Panc1 (cell line): ENCODE measurements around the gene RWDD4. TPM values are rescaled to one million over a fixed set of nuclear protein-coding genes. Genes with fewer than 3 reads are reported as not detected.

Experiments
- ATAC-seq: fragments of 200-7000 bp; cut with Tn5 transposase; 2 replicates; pipeline ENCODE4 v1.9.1; 2020; ENCODE audit warnings: mild to moderate bottlenecking, moderate library complexity
- BruUV-seq: library from RNA; stranded (reverse); fragments of 400-500 nt; replicated peaks from 2 replicates; lab custom pipeline; 2021; lab: Mats Ljungman, UMichigan
- CTCF ChIA-PET: fragments of 300-600 bp; sonication (Branson Sonifier 250); formaldehyde crosslinking; loops from one replicate; lab custom pipeline; 2022; ENCODE audit warnings: antibody characterized with exemption; lab: Charles Lee
- POLR2A ChIA-PET: fragments of 300-600 bp; sonication (Branson Sonifier 250); formaldehyde crosslinking; loops from one replicate; lab custom pipeline; 2022; ENCODE audit warnings: antibody characterized with exemption; lab: Charles Lee
- DNase-seq: peaks from one replicate; pipeline ENCODE4 v3.0.0-alpha.2; 2010; ENCODE audit warnings: low read depth, low spot score
- H3K27ac ChIP-seq: 2 replicates; pipeline ENCODE4 v1.5.1; 2011; ENCODE audit warnings: mild to moderate bottlenecking, low read length, inconsistent platforms
- H3K27me3 ChIP-seq: fragments of 200-500 bp; sonication (Bioruptor generic); 2 replicates; pipeline ENCODE4 v1.6.0; 2014; ENCODE audit warnings: low read length, inconsistent platforms; ENCODE audit not compliant: control insufficient read depth, insufficient read depth
- H3K36me3 ChIP-seq: fragments of 200-500 bp; sonication (Bioruptor generic); 2 replicates; pipeline ENCODE4 v1.5.1; 2014; ENCODE audit warnings: inconsistent platforms, mild to moderate bottlenecking, low read length, moderate library complexity; ENCODE audit not compliant: control insufficient read depth, insufficient read depth
- H3K4me1 ChIP-seq: 2 replicates; pipeline ENCODE4 v1.5.1; 2011; ENCODE audit warnings: inconsistent platforms, mild to moderate bottlenecking, low read length, moderate library complexity; ENCODE audit not compliant: control insufficient read depth, insufficient read depth
- H3K4me3 ChIP-seq, 2 experiments: 2 replicates each; pipeline ENCODE4 v1.5.1; 2011 to 2012; ENCODE audit warnings: low read depth in 2 of 2, low read length in 2 of 2, mild to moderate bottlenecking in 2 of 2, inconsistent platforms in 1 of 2, moderate library complexity in 1 of 2
- H3K9me3 ChIP-seq: fragments of 200-500 bp; sonication (Bioruptor generic); 2 replicates; pipeline ENCODE4 v1.5.1; 2014; ENCODE audit warnings: low read depth, mild to moderate bottlenecking, inconsistent platforms, low read length, moderate library complexity; ENCODE audit not compliant: control insufficient read depth, insufficient read depth
- CTCF ChIP-seq: fragments of 450-650 bp; IDR thresholded peaks from 2 replicates; pipeline ENCODE4 v1.5.1; 2017; ENCODE audit warnings: mild to moderate bottlenecking
- POLR2AphosphoS5 ChIP-seq: IDR thresholded peaks from 2 replicates; pipeline ENCODE4 v1.6.1; 2012; ENCODE audit warnings: mild to moderate bottlenecking, low read depth, low read length, moderate library complexity
- REST ChIP-seq, 2 experiments: IDR thresholded peaks; 2 replicates each; pipeline ENCODE4 v1.6.1; 2011 to 2012; ENCODE audit warnings: low read depth in 2 of 2, control low read depth in 1 of 2, low read length in 1 of 2, mild to moderate bottlenecking in 1 of 2, moderate library complexity in 1 of 2; ENCODE audit not compliant: insufficient read depth in 1 of 2
- SIN3A ChIP-seq: IDR thresholded peaks from 2 replicates; pipeline ENCODE4 v1.6.1; 2012; ENCODE audit warnings: low read depth, mild to moderate bottlenecking, low read length, moderate library complexity, borderline replicate concordance; ENCODE audit not compliant: insufficient read depth
- TCF7L2 ChIP-seq: IDR thresholded peaks from 2 replicates; pipeline ENCODE4 v1.6.1; 2011; ENCODE audit warnings: mild to moderate bottlenecking, low read depth, low read length, inconsistent platforms
- in situ Hi-C: cut with HindIII; loops from 2 replicates; pipeline ENCODE4 v1.10.0; 2016; ENCODE audit warnings: low sequenced_read_pairs, low pct_unique_long_range_greater_than_20kb
- intact Hi-C: fragments of 100-400 bp; cut with micrococcal nuclease; formaldehyde crosslinking; loops from one replicate; pipeline ENCODE4 v1.10.0; 2022; ENCODE audit not compliant: unreplicated experiment
- total RNA-seq: library from RNA; stranded (reverse); gene quantifications from one replicate; pipeline ENCODE4 v1.2.1, GENCODE V29; 2021; ENCODE audit not compliant: unreplicated experiment

RWDD4 gene
- total RNA-seq, 1 experiment from 2014 or later = 27.4 TPM

GRCh38 chr4:183599284-183599683 is 59.7 kb downstream of the RWDD4 start:
- no peak overlapping the region for H3K27ac ChIP-seq
- TF ChIP-seq SIN3A (no peak), REST (IDR thresholded peaks at IDR 0.05; ENCODE audit: insufficient read depth in 1 of 2, low read depth in 2 of 2, low read length in 1 of 2) (no peak), POLR2AphosphoS5 (no peak), CTCF (no peak), TCF7L2 (no peak)
- ATAC-seq (no peak), DNase-seq (no peak)
- intact Hi-C loops (no loop called here), in situ Hi-C loops (no loop called here)
- no TSS peak for BruUV-seq
- CTCF ChIA-PET = no interaction called here
- POLR2A ChIA-PET = no interaction called here
- no peaks in the 10 kb centered on the region for H3K27me3 ChIP-seq
- no peaks in the 10 kb centered on the region for H3K36me3 ChIP-seq
- H3K9me3 ChIP-seq = no peaks in the 10 kb centered on the region
- H3K4me1 ChIP-seq = no peaks in the 10 kb centered on the region
- no peak overlapping the region for H3K4me3 ChIP-seq

DNA sequence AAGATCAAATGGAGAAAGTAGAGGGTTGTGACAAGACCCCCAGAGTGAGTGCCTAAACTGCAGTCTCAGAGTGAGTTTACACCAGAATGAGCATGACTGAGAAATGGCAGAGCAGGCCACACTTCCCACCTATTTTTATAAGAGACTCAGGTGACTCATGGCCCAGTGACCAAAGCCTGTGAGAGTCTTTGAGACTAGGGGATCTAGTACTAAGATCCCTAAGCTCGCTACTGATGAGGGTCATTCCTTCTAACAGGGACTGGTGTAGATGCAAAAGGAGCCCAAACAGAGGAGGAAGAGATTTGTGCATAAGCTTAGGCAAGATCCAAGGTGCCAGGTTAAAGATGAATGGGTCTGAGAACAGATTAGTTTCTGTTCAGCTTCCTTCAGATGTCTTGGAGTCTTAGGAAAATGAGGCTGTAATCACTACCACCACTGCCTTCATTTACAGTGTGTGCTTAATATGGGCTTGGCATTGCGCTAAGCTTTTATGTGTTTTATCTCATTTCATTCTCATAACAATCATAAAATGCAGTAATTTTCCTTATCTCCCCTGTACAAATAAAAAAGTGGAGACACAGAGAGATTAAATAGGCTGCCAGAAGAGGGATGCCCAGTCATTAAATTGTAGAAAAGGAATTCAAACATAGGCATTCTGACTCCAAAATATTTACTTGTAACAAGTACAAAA is 62.8 kb downstream of the RWDD4 start:
- in situ Hi-C loops (no loop called here), intact Hi-C loops (no loop called here)
- Histone ChIP-seq H3K4me1 (no peaks in the 10 kb centered on the region), H3K27ac (no peak overlapping the region), H3K36me3 (no peaks in the 10 kb centered on the region), H3K27me3 (no peaks in the 10 kb centered on the region), H3K4me3 (no peak overlapping the region), H3K9me3 (no peaks in the 10 kb centered on the region)
- no peak for ATAC-seq
- no peak for DNase-seq
- no TSS peak for BruUV-seq
- 0 out of 2 replicates have a peak, but pooled peaks have one; percentile 32 for TF ChIP-seq TCF7L2
- TF ChIP-seq POLR2AphosphoS5 = no peak
- ChIA-PET CTCF (no interaction called here), POLR2A (no interaction called here)

GRCh38 chr4:183594823-183595222 is 64.2 kb downstream of the RWDD4 start:
- no TSS peak for BruUV-seq
- Histone ChIP-seq H3K9me3 (no peaks in the 10 kb centered on the region), H3K4me1 (no peaks in the 10 kb centered on the region), H3K4me3 (no peak overlapping the region), H3K27me3 (no peaks in the 10 kb centered on the region), H3K36me3 (no peaks in the 10 kb centered on the region), H3K27ac (no peak overlapping the region)
- TF ChIP-seq REST (IDR thresholded peaks at IDR 0.05; ENCODE audit: insufficient read depth in 1 of 2, low read depth in 2 of 2, low read length in 1 of 2) (no peak), SIN3A (no peak), CTCF (no peak), TCF7L2 (no peak)
- ChIA-PET CTCF (no interaction called here), POLR2A (no interaction called here)
- ATAC-seq = no peak
- in situ Hi-C loops = no loop called here
- intact Hi-C loops = no loop called here
- DNase-seq = no peak
